ENCODE measurements around the gene NAGPA.

Gene NAGPA

GRCh38 chr16:5065326-5065725 is 31.6 kb upstream of the NAGPA start:
- no peak overlapping the region for H2BK5ac ChIP-seq (ENCODE audit: low read length)
- no peak overlapping the region for H3K4me2 ChIP-seq (ENCODE audit: low read length)
- no peak for DNase-seq
- H3K79me2 ChIP-seq (ENCODE audit: control insufficient read depth, insufficient read depth, low read length), result no peaks in the 10 kb centered on the region
- peak overlapping the region; percentile 46 for H3K56ac ChIP-seq (ENCODE audit: low read length)
- H3K79me1 ChIP-seq (ENCODE audit: low read length), result no peaks in the 10 kb centered on the region
- no peak overlapping the region for H3K9ac ChIP-seq (ENCODE audit: low read length)
- H2AK5ac ChIP-seq (ENCODE audit: low read length), result no peak overlapping the region
- no peaks in the 10 kb centered on the region for H3K27me3 ChIP-seq (ENCODE audit: insufficient read depth, low read length, poor library complexity)
- no peak overlapping the region for H3K18ac ChIP-seq (ENCODE audit: low read length)
- H3K36me3 ChIP-seq (ENCODE audit: control insufficient read depth, insufficient read depth, low read length), result no peaks in the 10 kb centered on the region
- H3K4ac ChIP-seq (ENCODE audit: low read depth, low read length), result no peak overlapping the region
- WGBS (ENCODE audit: extremely low coverage, insufficient coverage, low lambda C conversion rate), result no CpG with 5 or more reads among the region's 8 CpGs
- H3K27ac ChIP-seq (ENCODE audit: low read depth, low read length), result no peak overlapping the region
- H4K5ac ChIP-seq (ENCODE audit: low read length), result no peak overlapping the region
- no peak overlapping the region for H2BK15ac ChIP-seq (replicated peaks; ENCODE audit: low read depth)
- no peak overlapping the region for H4K8ac ChIP-seq (ENCODE audit: low read depth, low read length)
- H2BK120ac ChIP-seq (ENCODE audit: low read depth, low read length), result no peak overlapping the region
- H3K23ac ChIP-seq (ENCODE audit: low read length), result no peak overlapping the region
- H3K4me3 ChIP-seq (ENCODE audit: low read length), result no peak overlapping the region
- H3K4me1 ChIP-seq (ENCODE audit: control insufficient read depth, low read depth, low read length), result no peaks in the 10 kb centered on the region

GRCh38 chr16:5064915-5065314 is 31.2 kb upstream of the NAGPA start:
- H3K79me2 ChIP-seq (ENCODE audit: control insufficient read depth, insufficient read depth, low read length), result no peaks in the 10 kb centered on the region
- H3K79me1 ChIP-seq (ENCODE audit: low read length), result no peaks in the 10 kb centered on the region
- H2BK5ac ChIP-seq (ENCODE audit: low read length), result no peak overlapping the region
- no peak overlapping the region for H2BK15ac ChIP-seq (replicated peaks; ENCODE audit: low read depth)
- H3K27ac ChIP-seq (ENCODE audit: low read depth, low read length), result no peak overlapping the region
- no peak overlapping the region for H2BK120ac ChIP-seq (ENCODE audit: low read depth, low read length)
- H3K23ac ChIP-seq (ENCODE audit: low read length), result no peak overlapping the region
- no peak overlapping the region for H4K5ac ChIP-seq (ENCODE audit: low read length)
- H4K8ac ChIP-seq (ENCODE audit: low read depth, low read length), result no peak overlapping the region
- no peak overlapping the region for H2AK5ac ChIP-seq (ENCODE audit: low read length)
- H3K36me3 ChIP-seq (ENCODE audit: control insufficient read depth, insufficient read depth, low read length), result no peaks in the 10 kb centered on the region
- H3K27me3 ChIP-seq (ENCODE audit: insufficient read depth, low read length, poor library complexity), result no peaks in the 10 kb centered on the region
- no peak overlapping the region for H3K56ac ChIP-seq (ENCODE audit: low read length)
- no peak overlapping the region for H3K18ac ChIP-seq (ENCODE audit: low read length)
- DNase-seq, result no peak
- H3K4me1 ChIP-seq (ENCODE audit: control insufficient read depth, low read depth, low read length), result peaks cover 3% of the 10 kb centered on the region
- no peak overlapping the region for H3K9ac ChIP-seq (ENCODE audit: low read length)
- H3K4me3 ChIP-seq (ENCODE audit: low read length), result no peak overlapping the region
- no CpG with 5 or more reads among the region's 7 CpGs for WGBS (ENCODE audit: extremely low coverage, insufficient coverage, low lambda C conversion rate)
- H3K4ac ChIP-seq (ENCODE audit: low read depth, low read length), result no peak overlapping the region
- no peak overlapping the region for H3K4me2 ChIP-seq (ENCODE audit: low read length)

- Histone ChIP-seq H3K4me3 (ENCODE audit: low read length) (no peak overlapping the region), H3K79me2 (ENCODE audit: control insufficient read depth, insufficient read depth, low read length) (no peaks in the 10 kb centered on the region), H3K56ac (ENCODE audit: low read length) (no peak overlapping the region), H3K79me1 (ENCODE audit: low read length) (no peaks in the 10 kb centered on the region), H3K4ac (ENCODE audit: low read depth, low read length) (no peak overlapping the region), H3K23ac (ENCODE audit: low read length) (no peak overlapping the region), H4K8ac (ENCODE audit: low read depth, low read length) (no peak overlapping the region), H3K4me1 (ENCODE audit: control insufficient read depth, low read depth, low read length) (peaks cover 3% of the 10 kb centered on the region), H3K27ac (ENCODE audit: low read depth, low read length) (no peak overlapping the region), H2BK15ac (replicated peaks; ENCODE audit: low read depth) (no peak overlapping the region), H3K4me2 (ENCODE audit: low read length) (no peak overlapping the region), H2AK5ac (ENCODE audit: low read length) (no peak overlapping the region), H2BK120ac (ENCODE audit: low read depth, low read length) (no peak overlapping the region), H3K36me3 (ENCODE audit: control insufficient read depth, insufficient read depth, low read length) (no peaks in the 10 kb centered on the region), H4K5ac (ENCODE audit: low read length) (no peak overlapping the region), H2BK5ac (ENCODE audit: low read length) (no peak overlapping the region), H3K9ac (ENCODE audit: low read length) (no peak overlapping the region), H3K27me3 (ENCODE audit: insufficient read depth, low read length, poor library complexity) (no peaks in the 10 kb centered on the region), H3K18ac (ENCODE audit: low read length) (no peak overlapping the region)
- WGBS (ENCODE audit: extremely low coverage, insufficient coverage, low lambda C conversion rate), result no CpG with 5 or more reads among the region's 19 CpGs
- DNase-seq, result peak; percentile 20
Measured at GRCh38 chr16:5062790-5063765, 29.3 kb upstream of the NAGPA start.

- Histone ChIP-seq H3K4me3 (ENCODE audit: low read length) (no peak overlapping the region), H3K23ac (ENCODE audit: low read length) (no peak overlapping the region), H3K79me1 (ENCODE audit: low read length) (no peaks in the 10 kb centered on the region), H3K4me2 (ENCODE audit: low read length) (no peak overlapping the region), H3K9ac (ENCODE audit: low read length) (no peak overlapping the region), H2BK5ac (ENCODE audit: low read length) (no peak overlapping the region), H3K36me3 (ENCODE audit: control insufficient read depth, insufficient read depth, low read length) (no peaks in the 10 kb centered on the region), H3K4ac (ENCODE audit: low read depth, low read length) (no peak overlapping the region), H2BK15ac (replicated peaks; ENCODE audit: low read depth) (no peak overlapping the region), H3K56ac (ENCODE audit: low read length) (no peak overlapping the region), H4K5ac (ENCODE audit: low read length) (no peak overlapping the region), H2AK5ac (ENCODE audit: low read length) (no peak overlapping the region), H3K79me2 (ENCODE audit: control insufficient read depth, insufficient read depth, low read length) (no peaks in the 10 kb centered on the region), H4K8ac (ENCODE audit: low read depth, low read length) (no peak overlapping the region), H3K18ac (ENCODE audit: low read length) (no peak overlapping the region), H3K27ac (ENCODE audit: low read depth, low read length) (no peak overlapping the region), H2BK120ac (ENCODE audit: low read depth, low read length) (no peak overlapping the region), H3K27me3 (ENCODE audit: insufficient read depth, low read length, poor library complexity) (no peaks in the 10 kb centered on the region), H3K4me1 (ENCODE audit: control insufficient read depth, low read depth, low read length) (peaks cover 3% of the 10 kb centered on the region)
- no CpG with 5 or more reads among the region's 11 CpGs for WGBS (ENCODE audit: extremely low coverage, insufficient coverage, low lambda C conversion rate)
- no peak for DNase-seq
Measured at GRCh38 chr16:5062051-5062450, 28.3 kb upstream of the NAGPA start.

- peaks cover 3% of the 10 kb centered on the region for H3K4me1 ChIP-seq (ENCODE audit: control insufficient read depth, low read depth, low read length)
- H3K18ac ChIP-seq (ENCODE audit: low read length), result peak overlapping the region; percentile 2
- no peak overlapping the region for H3K23ac ChIP-seq (ENCODE audit: low read length)
- H3K79me1 ChIP-seq (ENCODE audit: low read length), result no peaks in the 10 kb centered on the region
- H3K27me3 ChIP-seq (ENCODE audit: insufficient read depth, low read length, poor library complexity), result no peaks in the 10 kb centered on the region
- H3K36me3 ChIP-seq (ENCODE audit: control insufficient read depth, insufficient read depth, low read length), result no peaks in the 10 kb centered on the region
- H3K27ac ChIP-seq (ENCODE audit: low read depth, low read length), result peak overlapping the region; percentile 82
- no peak overlapping the region for H4K5ac ChIP-seq (ENCODE audit: low read length)
- no peak overlapping the region for H2BK15ac ChIP-seq (replicated peaks; ENCODE audit: low read depth)
- no peak overlapping the region for H4K8ac ChIP-seq (ENCODE audit: low read depth, low read length)
- peak overlapping the region; percentile 36 for H3K9ac ChIP-seq (ENCODE audit: low read length)
- DNase-seq, result no peak
- H3K4me3 ChIP-seq (ENCODE audit: low read length), result no peak overlapping the region
- H2BK120ac ChIP-seq (ENCODE audit: low read depth, low read length), result no peak overlapping the region
- H2BK5ac ChIP-seq (ENCODE audit: low read length), result no peak overlapping the region
- H3K56ac ChIP-seq (ENCODE audit: low read length), result peak overlapping the region; percentile 60
- no peak overlapping the region for H3K4ac ChIP-seq (ENCODE audit: low read depth, low read length)
- no peak overlapping the region for H3K4me2 ChIP-seq (ENCODE audit: low read length)
- no peaks in the 10 kb centered on the region for H3K79me2 ChIP-seq (ENCODE audit: control insufficient read depth, insufficient read depth, low read length)
- H2AK5ac ChIP-seq (ENCODE audit: low read length), result no peak overlapping the region
- no CpG with 5 or more reads among the region's 10 CpGs for WGBS (ENCODE audit: extremely low coverage, insufficient coverage, low lambda C conversion rate)
Measured at GRCh38 chr16:5060073-5060641, 26.4 kb upstream of the NAGPA start.
